MM.1S (cell line): ENCODE results near the gene SH3PXD2A.

Experiments
- DNase-seq: peaks from one replicate; pipeline ENCODE4 v3.0.0-alpha.2; 2015
- H2AFZ ChIP-seq: fragments of 300-600 bp; sonication (generic); 2 replicates; pipeline ENCODE4 v1.6.0; 2016; ENCODE audit warnings: antibody characterized with exemption, low read length
- H3F3A ChIP-seq: fragments of 300-600 bp; sonication (generic); 2 replicates; pipeline ENCODE4 v1.6.1; 2016; ENCODE audit warnings: mild to moderate bottlenecking, antibody characterized with exemption, low read length, moderate library complexity, mixed read lengths; ENCODE audit not compliant: insufficient read depth
- H3K27ac ChIP-seq: fragments of 300-600 bp; sonication (generic); 2 replicates; pipeline ENCODE4 v1.5.1; 2016; ENCODE audit warnings: mild to moderate bottlenecking, low read length
- H3K27me3 ChIP-seq: fragments of 300-600 bp; sonication (generic); replicated peaks from 2 replicates; pipeline ENCODE4 v1.6.0; 2016; ENCODE audit warnings: low read length; ENCODE audit not compliant: insufficient read depth
- H3K36me3 ChIP-seq: fragments of 300-600 bp; sonication (generic); replicated peaks from 2 replicates; pipeline ENCODE4 v1.6.1; 2016; ENCODE audit warnings: mild to moderate bottlenecking, low read length, mixed read lengths; ENCODE audit not compliant: insufficient read depth
- H3K4me1 ChIP-seq: fragments of 300-600 bp; sonication (generic); 2 replicates; pipeline ENCODE4 v1.6.1; 2016; ENCODE audit warnings: low read length, mixed read lengths
- H3K4me2 ChIP-seq: fragments of 300-600 bp; sonication (generic); 2 replicates; pipeline ENCODE4 v1.6.0; 2016; ENCODE audit warnings: low read depth, low read length
- H3K4me3 ChIP-seq: fragments of 300-600 bp; sonication (generic); 2 replicates; pipeline ENCODE4 v1.5.1; 2016; ENCODE audit warnings: low read length, mixed read lengths
- H3K79me2 ChIP-seq: fragments of 300-600 bp; sonication (generic); 2 replicates; pipeline ENCODE4 v1.6.1; 2016; ENCODE audit warnings: mixed run types, low read length, mixed read lengths
- H3K9ac ChIP-seq: fragments of 300-600 bp; sonication (generic); 2 replicates; pipeline ENCODE4 v1.6.1; 2016; ENCODE audit warnings: low read length, mixed read lengths
- H3K9me2 ChIP-seq: fragments of 300-600 bp; sonication (generic); replicated peaks from 2 replicates; pipeline ENCODE4 v1.6.1; 2016; ENCODE audit warnings: mild to moderate bottlenecking, low read length, mixed read lengths; ENCODE audit not compliant: insufficient read depth
- H3K9me3 ChIP-seq: fragments of 300-600 bp; sonication (generic); replicated peaks from 2 replicates; pipeline ENCODE4 v1.6.1; 2016; ENCODE audit warnings: mild to moderate bottlenecking, low read length, mixed read lengths; ENCODE audit not compliant: insufficient read depth
- H4K20me1 ChIP-seq: fragments of 300-600 bp; sonication (generic); 2 replicates; pipeline ENCODE4 v1.6.1; 2016; ENCODE audit warnings: mild to moderate bottlenecking, low read length, moderate library complexity, mixed read lengths; ENCODE audit not compliant: insufficient read depth
- EZH2 ChIP-seq: fragments of 300-600 bp; sonication (generic); optimal IDR thresholded peaks from 2 replicates; pipeline ENCODE3; 2017; ENCODE audit warnings: low read depth, mild to moderate bottlenecking, antibody characterized with exemption, low read length, mixed read lengths
- EZH2phosphoT487 ChIP-seq: fragments of 300-600 bp; sonication (generic); IDR thresholded peaks from 2 replicates; pipeline ENCODE4 v1.6.1; 2018; ENCODE audit warnings: antibody characterized with exemption, low read length
- TF ChIP-seq, protein P1 (sequence below): fragments of 300-600 bp; sonication (generic); IDR thresholded peaks from 2 replicates; pipeline ENCODE4 v1.5.1; 2016; ENCODE audit warnings: antibody characterized with exemption, low read length, mixed read lengths

Gene SH3PXD2A

DNA sequence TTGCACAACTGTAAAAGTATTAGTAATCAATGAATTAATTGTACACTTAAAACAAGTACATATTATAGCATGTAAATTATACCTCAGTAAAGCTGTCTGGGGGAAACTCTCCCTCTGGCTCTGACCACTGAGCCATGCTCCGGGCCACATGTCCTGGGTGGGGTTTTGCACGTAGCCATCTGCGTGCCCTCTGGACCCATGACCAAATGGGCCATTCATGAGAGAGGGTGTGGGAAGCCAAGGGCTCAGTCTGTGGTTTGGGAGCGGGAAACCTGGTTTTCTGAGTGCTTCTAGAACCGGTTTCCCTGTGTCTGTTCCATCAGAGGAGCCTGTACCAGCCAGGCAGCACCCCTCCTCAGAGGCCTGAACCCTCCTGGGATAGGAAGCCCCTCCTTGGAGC, 143.2 kb downstream of the SH3PXD2A start:
- DNase-seq, result no peak
- no peak overlapping the region for H3K4me2 ChIP-seq
- H3F3A ChIP-seq, result no peaks in the 10 kb centered on the region
- no peaks in the 10 kb centered on the region for H3K27me3 ChIP-seq
- no peaks in the 10 kb centered on the region for H3K9me2 ChIP-seq
- TF ChIP-seq EZH2phosphoT487, result no peak
- no peak for TF ChIP-seq EZH2
- TF ChIP-seq, protein P1, sequence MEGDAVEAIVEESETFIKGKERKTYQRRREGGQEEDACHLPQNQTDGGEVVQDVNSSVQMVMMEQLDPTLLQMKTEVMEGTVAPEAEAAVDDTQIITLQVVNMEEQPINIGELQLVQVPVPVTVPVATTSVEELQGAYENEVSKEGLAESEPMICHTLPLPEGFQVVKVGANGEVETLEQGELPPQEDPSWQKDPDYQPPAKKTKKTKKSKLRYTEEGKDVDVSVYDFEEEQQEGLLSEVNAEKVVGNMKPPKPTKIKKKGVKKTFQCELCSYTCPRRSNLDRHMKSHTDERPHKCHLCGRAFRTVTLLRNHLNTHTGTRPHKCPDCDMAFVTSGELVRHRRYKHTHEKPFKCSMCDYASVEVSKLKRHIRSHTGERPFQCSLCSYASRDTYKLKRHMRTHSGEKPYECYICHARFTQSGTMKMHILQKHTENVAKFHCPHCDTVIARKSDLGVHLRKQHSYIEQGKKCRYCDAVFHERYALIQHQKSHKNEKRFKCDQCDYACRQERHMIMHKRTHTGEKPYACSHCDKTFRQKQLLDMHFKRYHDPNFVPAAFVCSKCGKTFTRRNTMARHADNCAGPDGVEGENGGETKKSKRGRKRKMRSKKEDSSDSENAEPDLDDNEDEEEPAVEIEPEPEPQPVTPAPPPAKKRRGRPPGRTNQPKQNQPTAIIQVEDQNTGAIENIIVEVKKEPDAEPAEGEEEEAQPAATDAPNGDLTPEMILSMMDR, result no peak
- no peak overlapping the region for H3K9ac ChIP-seq
- no peaks in the 10 kb centered on the region for H3K36me3 ChIP-seq
- H3K4me1 ChIP-seq, result no peaks in the 10 kb centered on the region
- no peaks in the 10 kb centered on the region for H3K79me2 ChIP-seq
- no peaks in the 10 kb centered on the region for H3K9me3 ChIP-seq
- H3K27ac ChIP-seq, result no peak overlapping the region
- no peak overlapping the region for H3K4me3 ChIP-seq
- no peak overlapping the region for H2AFZ ChIP-seq
- no peaks in the 10 kb centered on the region for H4K20me1 ChIP-seq

DNA sequence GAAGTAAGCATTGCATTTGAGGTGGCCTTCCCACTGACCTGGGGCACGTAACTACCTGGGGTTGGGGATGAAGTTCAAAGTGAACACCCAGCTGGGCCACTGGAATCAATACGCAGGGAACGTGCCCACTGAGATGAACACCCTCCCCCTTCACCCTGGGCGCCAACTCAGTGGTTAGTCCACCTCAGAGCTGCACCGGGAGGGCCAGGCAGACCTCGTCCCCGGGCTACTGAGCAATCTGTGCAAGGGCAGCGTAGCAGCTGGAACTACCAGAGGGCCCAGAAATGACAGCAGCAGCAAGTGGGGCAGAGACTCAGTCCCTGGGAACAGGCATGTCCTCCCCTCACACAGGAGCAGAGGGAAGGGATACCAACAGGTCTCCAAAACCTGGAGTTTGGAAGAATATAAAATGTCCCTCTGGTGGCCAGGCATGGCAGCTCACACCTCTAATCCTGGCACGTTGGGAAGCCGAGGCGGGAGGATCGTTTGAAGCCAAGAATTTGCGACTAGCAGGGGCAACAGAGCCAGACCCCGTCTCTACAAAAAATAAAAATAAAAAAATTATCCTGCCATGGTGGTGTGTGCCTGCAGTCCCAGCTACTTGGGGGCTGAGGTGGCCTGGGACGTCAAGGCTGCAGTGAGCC, 143.9 kb downstream of the SH3PXD2A start:
- no peaks in the 10 kb centered on the region for H3K9me2 ChIP-seq
- H3K79me2 ChIP-seq, result no peaks in the 10 kb centered on the region
- H3K36me3 ChIP-seq, result no peaks in the 10 kb centered on the region
- no peaks in the 10 kb centered on the region for H3K4me1 ChIP-seq
- no peak overlapping the region for H3K27ac ChIP-seq
- no peak overlapping the region for H3K4me3 ChIP-seq
- no peaks in the 10 kb centered on the region for H3F3A ChIP-seq
- no peaks in the 10 kb centered on the region for H3K27me3 ChIP-seq
- DNase-seq, result no peak
- H4K20me1 ChIP-seq, result no peaks in the 10 kb centered on the region
- H2AFZ ChIP-seq, result no peak overlapping the region
- no peaks in the 10 kb centered on the region for H3K9me3 ChIP-seq
- H3K4me2 ChIP-seq, result no peak overlapping the region
- TF ChIP-seq, protein P1, result no peak
- TF ChIP-seq EZH2, result no peak
- no peak for TF ChIP-seq EZH2phosphoT487
- no peak overlapping the region for H3K9ac ChIP-seq

DNA sequence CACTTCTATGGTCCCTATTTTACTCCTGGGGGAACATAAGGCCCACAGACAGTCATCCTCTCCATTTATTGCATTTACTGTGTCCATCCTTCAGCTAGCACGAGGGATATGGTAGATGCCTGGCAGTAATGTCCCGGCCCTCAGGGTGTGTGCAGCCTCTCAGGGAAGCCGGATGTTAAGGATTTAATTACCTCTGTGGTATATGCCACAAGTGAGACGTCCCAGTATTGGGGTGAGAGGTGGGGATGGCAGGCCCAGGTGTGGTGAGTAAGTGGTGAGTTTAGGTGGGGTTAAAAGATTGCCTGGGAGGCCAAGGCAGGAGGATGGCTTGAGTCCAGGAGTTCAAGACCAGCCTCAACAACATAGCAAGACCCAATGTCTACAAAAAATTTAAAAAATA, 144.9 kb downstream of the SH3PXD2A start:
- H2AFZ ChIP-seq, result no peak overlapping the region
- H3K27me3 ChIP-seq, result no peaks in the 10 kb centered on the region
- TF ChIP-seq EZH2phosphoT487 (no peak), EZH2 (no peak)
- TF ChIP-seq, protein P1, result no peak
- no peaks in the 10 kb centered on the region for H4K20me1 ChIP-seq
- H3K27ac ChIP-seq, result no peak overlapping the region
- H3F3A ChIP-seq, result no peaks in the 10 kb centered on the region
- H3K9me2 ChIP-seq, result no peaks in the 10 kb centered on the region
- no peak overlapping the region for H3K9ac ChIP-seq
- H3K36me3 ChIP-seq, result no peaks in the 10 kb centered on the region
- peak; percentile 23 for DNase-seq
- H3K4me2 ChIP-seq, result no peak overlapping the region
- H3K4me1 ChIP-seq, result peaks cover 4% of the 10 kb centered on the region; the same call in 1 of the 2 replicates
- no peaks in the 10 kb centered on the region for H3K9me3 ChIP-seq
- H3K4me3 ChIP-seq, result no peak overlapping the region
- no peaks in the 10 kb centered on the region for H3K79me2 ChIP-seq
